PFSK-1 (cell line): ENCODE measurements around the gene AMPD3.

ENCODE experiments used
- POLR2AphosphoS5 ChIP-seq: IDR thresholded peaks from 2 replicates; pipeline ENCODE4 v1.6.1; 2012; ENCODE audit warnings: low read depth, mild to moderate bottlenecking, control low read depth, low read length, moderate library complexity
- REST ChIP-seq, 2 experiments: IDR thresholded peaks; 2 replicates each; pipeline versions ENCODE4 v1.6.1 to v1.8.0; 2011 to 2012; ENCODE audit warnings: low read depth in 2 of 2, low read length in 2 of 2, control low read depth in 1 of 2, inconsistent platforms in 1 of 2, mild to moderate bottlenecking in 1 of 2, moderate library complexity in 1 of 2; ENCODE audit not compliant: insufficient read depth in 1 of 2
- SIN3A ChIP-seq: IDR thresholded peaks from 2 replicates; pipeline ENCODE4 v1.6.1; 2012; ENCODE audit warnings: mild to moderate bottlenecking, low read length, moderate library complexity, borderline replicate concordance; ENCODE audit not compliant: insufficient read depth
- TAF1 ChIP-seq: IDR thresholded peaks from 2 replicates; pipeline ENCODE4 v1.6.1; 2012; ENCODE audit warnings: low read length, control low read depth, borderline replicate concordance; ENCODE audit not compliant: insufficient read depth

DNA sequence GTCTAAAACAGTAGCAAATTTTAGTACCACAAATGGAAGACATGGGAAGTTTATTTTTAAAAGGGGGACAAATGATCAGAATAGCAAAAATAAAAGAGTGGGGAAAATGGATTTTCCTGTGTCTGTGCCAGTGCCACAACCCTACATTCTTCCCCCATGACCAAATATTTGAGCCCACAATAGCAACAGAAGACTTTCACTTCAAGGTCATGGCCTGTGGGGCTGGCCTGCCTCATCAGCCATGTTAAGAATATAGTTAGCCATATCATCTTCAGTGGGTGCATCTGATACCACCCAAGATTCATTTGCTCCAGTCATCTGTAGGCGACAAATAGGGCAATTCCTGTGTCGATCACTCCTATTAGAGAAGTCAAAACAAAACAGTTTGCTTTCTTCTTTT, 59.6 kb downstream of the AMPD3 start:
- TF ChIP-seq REST (IDR thresholded peaks at IDR 0.05; ENCODE audit: insufficient read depth in 1 of 2, low read depth in 2 of 2, low read length in 2 of 2) (no peak), SIN3A (no peak), TAF1 (no peak), POLR2AphosphoS5 (no peak)
